GM21447 (cell line): ENCODE data around the gene MAGEB17.

ENCODE experiments used
- ATAC-seq: cut with Tn5 transposase; IDR thresholded peaks from one replicate; pipeline ENCODE4 v1.9.1; 2021; ENCODE audit not compliant: unreplicated experiment

MAGEB17 gene

DNA sequence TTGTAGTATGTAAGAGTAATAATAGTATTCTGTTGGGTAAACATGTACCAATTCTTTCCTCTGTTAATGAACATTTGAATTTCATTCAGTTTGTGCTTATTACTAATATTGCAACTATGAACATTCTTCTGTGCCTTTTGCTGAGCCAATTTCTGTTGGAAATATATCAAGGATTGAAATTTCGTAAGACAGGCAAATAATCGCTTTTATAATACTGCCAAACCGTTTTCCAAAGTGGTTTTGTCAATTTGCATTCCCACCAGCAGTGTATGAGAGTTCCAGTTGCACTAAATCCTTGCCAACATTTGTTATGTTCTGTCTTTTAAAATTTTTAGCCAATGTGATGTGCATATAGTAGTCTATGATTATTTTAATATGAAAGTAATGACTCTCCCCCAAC lies 38.6 kb downstream of the MAGEB17 start:
- ATAC-seq = no peak

- no peak for ATAC-seq
Observed at GRCh38 chrX:16207634-16208033, 40.4 kb downstream of the MAGEB17 start.

- ATAC-seq = no peak
Observed at GRCh38 chrX:16208601-16209000, 41.3 kb downstream of the MAGEB17 start.

GRCh38 chrX:16210061-16210460 lies 42.8 kb downstream of the MAGEB17 start:
- no peak for ATAC-seq

GRCh38 chrX:16212024-16212423 lies 44.7 kb downstream of the MAGEB17 start:
- no peak for ATAC-seq

DNA sequence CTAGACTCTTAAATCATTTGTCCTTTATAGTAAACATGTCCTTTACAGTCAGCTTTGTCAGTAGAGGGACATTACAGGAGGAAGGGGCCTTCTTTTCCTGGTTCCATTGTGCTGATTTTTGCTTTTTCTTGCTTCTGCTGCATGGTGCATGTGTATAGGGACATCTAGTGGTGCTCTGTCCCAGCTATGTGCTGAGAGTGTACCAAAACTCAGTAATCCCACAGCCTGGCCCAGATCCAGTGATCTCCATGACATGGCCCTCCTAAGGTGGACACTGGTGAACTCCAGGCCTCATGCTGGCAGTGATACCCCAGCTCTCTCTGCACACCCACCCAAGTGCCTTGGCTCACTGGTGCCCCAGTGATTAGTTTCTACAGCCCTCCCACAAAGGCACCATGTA lies 45.2 kb downstream of the MAGEB17 start:
- no peak for ATAC-seq

- no peak for ATAC-seq
Observed at GRCh38 chrX:16213961-16214360, 46.7 kb downstream of the MAGEB17 start.

DNA sequence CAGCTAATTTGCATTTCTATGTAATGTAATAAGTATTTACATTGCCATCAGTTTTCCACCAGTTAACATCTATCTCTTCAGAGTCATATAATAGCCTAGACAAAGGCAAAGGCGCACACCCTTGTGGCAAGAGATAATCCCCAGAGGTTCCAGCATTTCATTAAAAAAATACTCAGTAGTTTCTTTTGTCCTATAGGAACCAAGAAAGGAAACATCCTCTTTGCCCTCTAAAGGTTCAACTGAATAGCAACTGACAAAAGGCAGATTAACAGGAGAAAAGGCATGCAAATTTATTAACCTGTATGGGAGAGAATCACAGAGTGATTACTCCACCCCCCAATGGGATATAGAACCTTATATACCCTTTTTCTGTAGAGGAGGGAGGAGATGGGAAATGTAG lies 48.4 kb downstream of the MAGEB17 start:
- ATAC-seq = no peak
